ENCODE data around the gene ADAM22. TPM values are rescaled to one million over a fixed set of nuclear protein-coding genes. Genes with fewer than 3 reads are reported as not detected.
"Not testable (repeated sequence)": the region's sequence is repeated elsewhere in the genome, so short reads cannot be mapped to it uniquely, and the experiment has no call there.

ADAM22 gene
- 1 to 10 TPM; 5.2 to 7.7 TPM for total RNA-seq
- 1 to 10 TPM in 1 of 2 donors, under 1 TPM in 1; 0.21 to 1.8 TPM for polyA plus RNA-seq

GRCh38 chr7:87933953-87934698 is at the start of gene ADAM22:
Gene ADAM22, plus strand, starts transcription at chr7:87934251. Its CDS starts 215 bp downstream, at chr7:87934466.
- intact Hi-C loops (cut with micrococcal nuclease) = loop anchor here (1.0 to 5.0 kb wide), 4 partner anchors 58 to 715 kb away; partner anchors contain the start of genes DBF4, RUNDC3B, SLC25A40 and SRI
- Histone ChIP-seq H3K4me1 (ENCODE audit: insufficient read depth, low read length) (peaks cover 13% of the 10 kb centered on the region), H3K27me3 (ENCODE audit: insufficient read depth, low read length) (no peaks in the 10 kb centered on the region), H3K27ac (ENCODE audit: low read depth, low read length) (peak within 1 kb of the TSS; percentile 15), H3K4me3 (ENCODE audit: low read length in 2 of 2) (peak within 1 kb of the TSS; percentile 52 to 64), H3K9me3 (ENCODE audit: control insufficient read depth in 1 of 2, low read length in 2 of 2) (no peaks in the 10 kb centered on the region), H3K36me3 (ENCODE audit: insufficient read depth, low read length) (no peaks in the 10 kb centered on the region)
- CTCF ChIA-PET (ENCODE audit: partially characterized antibody) = interaction anchor here (0.5 to 1.8 kb wide), 8 partner anchors 10 to 280 kb away, joined by 3 to 7 read pairs (median 3); partner anchors contain the start of genes DBF4 and SLC25A40
- H3K27me3 Mint-ChIP-seq = no peaks in the 10 kb centered on the region
- DNase-seq = peak; percentile 80 to 84 (median 81)
- peak within 1 kb of the TSS; percentile 55 to 85 (median 74) for H3K27ac Mint-ChIP-seq
- POLR2A ChIA-PET (ENCODE audit: partially characterized antibody) = interaction anchor here (0.6 to 2.6 kb wide), 7 partner anchors 35 to 782 kb away, joined by 3 to 22 read pairs (median 3); partner anchors contain the start of genes CROT, DBF4, DMTF1 and SLC25A40
- H3K4me3 Mint-ChIP-seq = peak within 1 kb of the TSS; percentile 88 to 93 (median 92)
- H3K9me3 Mint-ChIP-seq = no peaks in the 10 kb centered on the region
- peaks cover 0 to 2% of the 10 kb centered on the region in 2 donors for H3K36me3 Mint-ChIP-seq
- peaks cover 10 to 20% (median 12%) of the 10 kb centered on the region in 4 donors for H3K4me1 Mint-ChIP-seq

GRCh38 chr7:87885018-87885417 is 49.0 kb upstream of the ADAM22 start:
- no peaks in the 10 kb centered on the region for H3K9me3 ChIP-seq (ENCODE audit: control insufficient read depth in 1 of 2, low read length in 2 of 2)
- no peak overlapping the region for H3K4me3 ChIP-seq (ENCODE audit: low read length in 2 of 2)
- intact Hi-C loops (cut with micrococcal nuclease) = loop anchor here (10.0 kb wide), 1 partner anchor 960 kb away; no protein-coding TSS in a partner anchor
- H3K27me3 ChIP-seq (ENCODE audit: insufficient read depth, low read length) = no peaks in the 10 kb centered on the region
- CTCF ChIA-PET (ENCODE audit: partially characterized antibody) = interaction anchor here (1.1 to 4.0 kb wide), 4 partner anchors 16 to 468 kb away, joined by 3 to 36 read pairs (median 13); no protein-coding TSS in a partner anchor
- no peak overlapping the region for H3K4me3 Mint-ChIP-seq
- no peaks in the 10 kb centered on the region for H3K9me3 Mint-ChIP-seq
- no peak overlapping the region for H3K27ac ChIP-seq (ENCODE audit: low read depth, low read length)
- DNase-seq = no peak
- POLR2A ChIA-PET (ENCODE audit: partially characterized antibody) = no interaction called here
- no peak overlapping the region for H3K27ac Mint-ChIP-seq
- peaks cover 9 to 24% (median 16%) of the 10 kb centered on the region in 4 donors for H3K4me1 Mint-ChIP-seq
- H3K36me3 Mint-ChIP-seq = peaks cover 22 to 50% of the 10 kb centered on the region in 2 donors
- peaks cover 15% of the 10 kb centered on the region for H3K36me3 ChIP-seq (ENCODE audit: insufficient read depth, low read length)
- H3K27me3 Mint-ChIP-seq = no peaks in the 10 kb centered on the region
- no peaks in the 10 kb centered on the region for H3K4me1 ChIP-seq (ENCODE audit: insufficient read depth, low read length)

- Histone ChIP-seq H3K36me3 (ENCODE audit: insufficient read depth, low read length) (peaks cover 15% of the 10 kb centered on the region), H3K4me3 (ENCODE audit: low read length in 2 of 2) (no peak overlapping the region), H3K27ac (ENCODE audit: low read depth, low read length) (no peak overlapping the region), H3K27me3 (ENCODE audit: insufficient read depth, low read length) (no peaks in the 10 kb centered on the region), H3K4me1 (ENCODE audit: insufficient read depth, low read length) (no peaks in the 10 kb centered on the region), H3K9me3 (ENCODE audit: control insufficient read depth in 1 of 2, low read length in 2 of 2) (no peaks in the 10 kb centered on the region)
- peak in 4 of 5 donors; percentile 41 to 50 (median 44) for DNase-seq
- H3K36me3 Mint-ChIP-seq = peaks cover 18 to 43% of the 10 kb centered on the region in 2 donors
- no peak overlapping the region for H3K4me3 Mint-ChIP-seq
- no peaks in the 10 kb centered on the region for H3K27me3 Mint-ChIP-seq
- no peaks in the 10 kb centered on the region for H3K9me3 Mint-ChIP-seq
- intact Hi-C loops (cut with micrococcal nuclease) = loop anchor here (1.0 to 10.0 kb wide), 5 partner anchors 90 to 962 kb away; no protein-coding TSS in a partner anchor
- ChIA-PET POLR2A (ENCODE audit: partially characterized antibody) (no interaction called here), CTCF (ENCODE audit: partially characterized antibody) (interaction anchor here (0.7 to 4.0 kb wide), 24 partner anchors 9 to 575 kb away, joined by 3 to 36 read pairs (median 4); partner anchors contain the start of genes ADAM22, DBF4 and SLC25A40)
- H3K27ac Mint-ChIP-seq = no peak overlapping the region
- peaks cover 0 to 14% (median 11%) of the 10 kb centered on the region in 4 donors for H3K4me1 Mint-ChIP-seq
Measured at GRCh38 chr7:87886875-87887274, 47.2 kb upstream of the ADAM22 start.

GRCh38 chr7:87895363-87895762 is 38.7 kb upstream of the ADAM22 start:
- intact Hi-C loops (cut with micrococcal nuclease) = no loop called here
- DNase-seq = no peak
- Histone ChIP-seq H3K4me3 (ENCODE audit: low read length in 2 of 2) (no peak overlapping the region), H3K9me3 (ENCODE audit: control insufficient read depth in 1 of 2, low read length in 2 of 2) (no peaks in the 10 kb centered on the region), H3K4me1 (ENCODE audit: insufficient read depth, low read length) (no peaks in the 10 kb centered on the region), H3K36me3 (ENCODE audit: insufficient read depth, low read length) (peaks cover 8% of the 10 kb centered on the region), H3K27me3 (ENCODE audit: insufficient read depth, low read length) (no peaks in the 10 kb centered on the region), H3K27ac (ENCODE audit: low read depth, low read length) (no peak overlapping the region)
- CTCF ChIA-PET (ENCODE audit: partially characterized antibody) = interaction anchor here (1.0 kb wide), 1 partner anchor 99 kb away, joined by 3 read pairs; no protein-coding TSS in a partner anchor
- H3K36me3 Mint-ChIP-seq = peaks cover 21 to 62% of the 10 kb centered on the region in 2 donors
- POLR2A ChIA-PET (ENCODE audit: partially characterized antibody) = no interaction called here
- H3K4me1 Mint-ChIP-seq = peaks cover 0 to 10% (median 4%) of the 10 kb centered on the region in 4 donors
- no peaks in the 10 kb centered on the region for H3K27me3 Mint-ChIP-seq
- H3K9me3 Mint-ChIP-seq = no peaks in the 10 kb centered on the region
- peak overlapping the region in 4 of 7 donors; percentile 1 to 64 (median 22) for H3K27ac Mint-ChIP-seq
- no peak overlapping the region for H3K4me3 Mint-ChIP-seq

GRCh38 chr7:87899255-87899654 is 34.8 kb upstream of the ADAM22 start:
- POLR2A ChIA-PET (ENCODE audit: partially characterized antibody) = interaction anchor here (0.6 kb wide), 1 partner anchor 35 kb away, joined by 3 read pairs; no protein-coding TSS in a partner anchor
- H3K4me3 ChIP-seq (ENCODE audit: low read length in 2 of 2) = no peak overlapping the region
- H3K9me3 ChIP-seq (ENCODE audit: control insufficient read depth in 1 of 2, low read length in 2 of 2) = no peaks in the 10 kb centered on the region
- Mint-ChIP-seq H3K27me3 (no peaks in the 10 kb centered on the region), H3K27ac (peak overlapping the region in 1 of 7 donors; percentile 21), H3K36me3 (peaks cover 33 to 62% of the 10 kb centered on the region in 2 donors), H3K4me3 (no peak overlapping the region), H3K4me1 (peaks cover 0 to 5% (median 2%) of the 10 kb centered on the region in 4 donors), H3K9me3 (no peaks in the 10 kb centered on the region)
- no peak for DNase-seq
- H3K4me1 ChIP-seq (ENCODE audit: insufficient read depth, low read length) = no peaks in the 10 kb centered on the region
- no peak overlapping the region for H3K27ac ChIP-seq (ENCODE audit: low read depth, low read length)
- H3K36me3 ChIP-seq (ENCODE audit: insufficient read depth, low read length) = peaks cover 13% of the 10 kb centered on the region
- no peaks in the 10 kb centered on the region for H3K27me3 ChIP-seq (ENCODE audit: insufficient read depth, low read length)
- intact Hi-C loops (cut with micrococcal nuclease) = no loop called here
- CTCF ChIA-PET (ENCODE audit: partially characterized antibody) = no interaction called here

GRCh38 chr7:87907136-87907906 is 26.7 kb upstream of the ADAM22 start:
- H3K27ac Mint-ChIP-seq = peak overlapping the region in 3 of 7 donors; percentile 5 to 32 (median 29)
- POLR2A ChIA-PET (ENCODE audit: partially characterized antibody); DNase-seq; H3K4me3 Mint-ChIP-seq; H3K27me3 ChIP-seq (ENCODE audit: insufficient read depth, low read length); H3K4me3 ChIP-seq (ENCODE audit: low read length in 2 of 2); H3K9me3 ChIP-seq (ENCODE audit: control insufficient read depth in 1 of 2, low read length in 2 of 2); H3K27me3 Mint-ChIP-seq; H3K4me1 ChIP-seq (ENCODE audit: insufficient read depth, low read length); H3K27ac ChIP-seq (ENCODE audit: low read depth, low read length); H3K4me1 Mint-ChIP-seq; H3K36me3 ChIP-seq (ENCODE audit: insufficient read depth, low read length); intact Hi-C loops (cut with micrococcal nuclease); H3K9me3 Mint-ChIP-seq: not testable (repeated sequence)
- H3K36me3 Mint-ChIP-seq = peaks cover 20 to 24% of the 10 kb centered on the region in 2 donors
- CTCF ChIA-PET (ENCODE audit: partially characterized antibody) = interaction anchor here (1.2 to 1.7 kb wide), 2 partner anchors 10 to 27 kb away, joined by 3 to 6 read pairs; partner anchors contain the start of gene ADAM22

Data from CD4-positive, alpha-beta memory T cell (primary cell).